OCI-M2 (cell line): ENCODE data around the gene PLEKHF1.

ENCODE experiments used
- DNase-seq: peaks from one replicate; lab custom pipeline; 2025; ENCODE audit not compliant: unreplicated experiment; lab: John Stamatoyannopoulos, UW

Gene PLEKHF1

GRCh38 chr19:29677001-29677817 is 11.9 kb downstream of the PLEKHF1 start:
- DNase-seq, result no peak

GRCh38 chr19:29678484-29679106 is 13.3 kb downstream of the PLEKHF1 start:
- no peak for DNase-seq

- DNase-seq, result no peak
These were observed 14.4 kb downstream of the PLEKHF1 start for GRCh38 chr19:29679598-29680210.

GRCh38 chr19:29680447-29680846 is 15.2 kb downstream of the PLEKHF1 start:
- DNase-seq, result no peak

- DNase-seq, result no peak
These were observed 15.7 kb downstream of the PLEKHF1 start for GRCh38 chr19:29680937-29681336.

GRCh38 chr19:29681422-29682235 is 16.4 kb downstream of the PLEKHF1 start:
- no peak for DNase-seq

- DNase-seq, result no peak
These were observed 17.1 kb downstream of the PLEKHF1 start for GRCh38 chr19:29682236-29682895.

- DNase-seq, result no peak
These were observed 17.7 kb downstream of the PLEKHF1 start for GRCh38 chr19:29683009-29683408.

- no peak for DNase-seq
These were observed 20.1 kb downstream of the PLEKHF1 start for GRCh38 chr19:29685326-29685725.

- no peak for DNase-seq
These were observed 21.1 kb downstream of the PLEKHF1 start for GRCh38 chr19:29686285-29686805.

GRCh38 chr19:29687244-29687896 is 22.1 kb downstream of the PLEKHF1 start:
- DNase-seq, result no peak

- no peak for DNase-seq
These were observed 22.9 kb downstream of the PLEKHF1 start for GRCh38 chr19:29687897-29688728.

- peak; percentile 92 for DNase-seq
These were observed 25.6 kb downstream of the PLEKHF1 start for GRCh38 chr19:29690842-29691241.

- DNase-seq, result no peak
These were observed 28.9 kb downstream of the PLEKHF1 start for GRCh38 chr19:29694161-29694560.

- DNase-seq, result peak; percentile 89
These were observed 29.7 kb downstream of the PLEKHF1 start for GRCh38 chr19:29694669-29695627.

GRCh38 chr19:29695765-29696564 is 30.7 kb downstream of the PLEKHF1 start:
- no peak for DNase-seq

- DNase-seq, result no peak
These were observed 31.2 kb downstream of the PLEKHF1 start for GRCh38 chr19:29696565-29696846.
